Lower leg skin (tissue), 3 donors: ENCODE measurements around the gene ST6GALNAC3.

ENCODE experiments used
- CTCF ChIP-seq, 3 donors: fragments of 450-650 bp; IDR thresholded peaks; one replicate each; pipeline ENCODE4 v1.5.1; 2016; ENCODE audit warnings: antibody characterized with exemption in 3 of 3, mild to moderate bottlenecking in 3 of 3, moderate library complexity in 2 of 3
- POLR2A ChIP-seq, 2 donors: fragments of 450-650 bp; IDR thresholded peaks; one replicate each; pipeline ENCODE4 v1.6.1; 2016 to 2017; ENCODE audit warnings: antibody characterized with exemption in 2 of 2, mild to moderate bottlenecking in 1 of 2, moderate library complexity in 1 of 2

- TF ChIP-seq CTCF (IDR thresholded peaks at IDR 0.05) (no peak), POLR2A (IDR thresholded peaks at IDR 0.05) (no peak)
Measured at GRCh38 chr1:76176000-76176399, 101.5 kb downstream of the ST6GALNAC3 start.
